Smooth muscle cell of the brain vasculature (primary cell): ENCODE data around the gene GRM1.
"Not testable (repeated sequence)": the region's sequence is repeated elsewhere in the genome, so short reads cannot be mapped to it uniquely, and the experiment has no call there.

ENCODE experiments used
- DNase-seq: peaks from one replicate; pipeline ENCODE4 v3.0.0-alpha.2; 2012; ENCODE audit warnings: low read depth, low spot score

The GRM1 gene

DNA sequence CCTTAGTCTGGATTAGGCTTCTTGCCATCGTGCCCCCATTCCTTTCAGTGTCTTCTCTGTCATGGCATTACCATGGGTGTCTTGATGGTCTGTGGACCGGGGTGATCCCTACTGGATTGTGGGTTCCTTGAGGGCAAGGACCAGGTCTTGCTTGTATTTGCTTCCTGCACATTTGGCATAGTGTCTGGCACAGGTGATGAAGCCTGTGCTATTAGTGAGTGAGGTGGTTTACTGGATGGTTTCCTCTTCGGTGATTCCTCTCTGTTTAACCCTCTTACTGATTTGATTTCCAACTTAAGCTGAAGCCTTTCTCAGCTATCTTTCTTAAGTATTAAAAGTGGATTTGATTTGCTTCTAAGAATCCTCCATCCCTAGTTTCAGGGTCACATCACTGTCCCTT lies 162.3 kb downstream of the GRM1 start:
- no peak for DNase-seq

DNA sequence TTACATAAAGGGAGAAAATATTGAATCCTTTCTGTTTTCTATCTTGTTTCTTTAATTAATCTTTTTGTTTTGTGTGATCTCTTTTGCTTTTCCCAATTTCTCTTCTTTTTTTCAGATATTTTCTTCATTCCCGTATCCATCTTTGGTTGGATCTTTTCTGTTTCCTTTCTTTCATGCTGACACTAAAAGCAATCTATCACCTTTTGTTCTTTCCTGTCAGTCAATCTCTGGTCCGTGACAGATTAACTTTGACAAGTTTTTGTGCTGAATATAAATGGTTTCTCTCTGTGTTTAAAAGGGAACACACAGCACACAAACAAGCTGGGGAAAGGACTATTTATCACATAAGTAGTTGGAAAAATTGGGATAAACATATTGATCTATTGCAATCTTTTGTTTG lies 162.8 kb downstream of the GRM1 start:
- DNase-seq = no peak

DNA sequence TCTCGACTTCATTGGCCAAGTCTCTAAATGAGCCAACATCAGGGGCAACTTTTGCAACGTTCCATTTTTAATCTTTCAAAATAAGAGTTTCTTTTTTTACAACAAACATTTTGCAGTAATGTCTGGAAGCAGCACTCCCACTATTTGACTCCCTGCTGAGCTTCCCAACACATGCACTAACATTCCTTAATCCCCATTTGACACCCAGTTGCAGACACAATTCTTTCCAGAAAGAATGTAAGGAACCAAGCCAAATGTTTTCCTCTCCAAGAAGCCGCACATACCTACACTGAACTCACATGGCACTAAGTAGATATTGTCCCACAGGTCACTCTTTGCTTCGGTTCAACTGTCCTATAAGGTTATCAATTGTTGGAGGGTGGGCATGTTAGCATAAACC lies 165.6 kb downstream of the GRM1 start:
- DNase-seq = no peak

DNA sequence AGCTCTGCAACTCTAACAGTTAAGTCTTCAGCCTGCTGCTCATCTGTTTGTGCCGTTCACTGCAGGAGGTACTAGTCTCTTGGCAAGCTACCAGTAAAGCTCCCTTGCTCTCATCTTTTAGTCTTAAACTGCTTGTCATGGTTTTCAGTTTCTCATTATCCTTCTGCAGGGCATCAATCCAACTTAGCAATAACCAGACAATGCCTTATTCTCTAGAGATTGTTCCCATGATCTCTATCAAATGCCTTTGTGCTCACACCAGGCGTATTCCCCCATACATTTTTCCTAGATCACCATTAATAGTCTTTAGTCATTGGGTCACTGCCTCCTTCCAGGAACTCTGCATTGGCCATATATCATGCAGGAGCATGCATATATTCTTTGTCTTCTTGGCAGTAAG lies 171.3 kb downstream of the GRM1 start:
- peak; percentile 4 for DNase-seq

DNA sequence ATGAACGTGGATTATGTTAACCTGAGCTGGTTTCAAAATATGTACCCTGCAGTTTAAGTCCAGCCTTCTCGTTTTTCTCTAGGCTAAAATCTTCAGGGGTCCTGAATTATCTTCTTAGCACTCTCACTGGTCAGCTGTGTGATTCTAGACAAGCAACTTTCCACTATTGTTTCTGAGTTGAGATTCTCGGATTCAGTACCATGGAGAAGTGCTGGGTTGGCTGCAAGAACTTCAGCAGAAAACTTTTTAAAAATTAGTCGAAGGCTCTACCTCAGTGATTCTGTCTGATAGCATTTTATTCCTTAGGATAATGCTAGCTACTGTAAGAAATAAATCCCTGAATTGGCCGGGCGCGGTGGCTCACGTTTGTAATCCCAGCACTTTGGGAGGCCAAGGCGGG lies 173.7 kb downstream of the GRM1 start:
- no peak for DNase-seq

DNA sequence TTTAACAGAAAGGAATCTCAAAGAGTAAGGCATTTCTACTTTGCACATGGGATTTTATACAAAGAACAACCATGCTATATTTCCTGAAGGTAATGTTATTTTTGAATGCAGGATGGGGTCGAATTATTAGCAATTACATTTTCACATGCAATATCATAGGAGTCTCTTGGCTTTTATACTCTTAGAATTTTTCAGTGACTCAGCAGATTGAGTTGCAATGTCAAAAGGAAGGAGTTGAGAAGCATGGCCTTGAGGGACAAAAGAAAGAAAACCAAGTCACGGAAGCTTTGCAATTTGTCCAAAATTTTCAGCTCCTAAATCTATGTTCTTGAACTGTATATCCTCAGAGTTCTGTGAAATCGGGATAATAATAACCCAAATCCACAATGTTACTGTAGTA lies 181.1 kb downstream of the GRM1 start:
- DNase-seq = no peak

DNA sequence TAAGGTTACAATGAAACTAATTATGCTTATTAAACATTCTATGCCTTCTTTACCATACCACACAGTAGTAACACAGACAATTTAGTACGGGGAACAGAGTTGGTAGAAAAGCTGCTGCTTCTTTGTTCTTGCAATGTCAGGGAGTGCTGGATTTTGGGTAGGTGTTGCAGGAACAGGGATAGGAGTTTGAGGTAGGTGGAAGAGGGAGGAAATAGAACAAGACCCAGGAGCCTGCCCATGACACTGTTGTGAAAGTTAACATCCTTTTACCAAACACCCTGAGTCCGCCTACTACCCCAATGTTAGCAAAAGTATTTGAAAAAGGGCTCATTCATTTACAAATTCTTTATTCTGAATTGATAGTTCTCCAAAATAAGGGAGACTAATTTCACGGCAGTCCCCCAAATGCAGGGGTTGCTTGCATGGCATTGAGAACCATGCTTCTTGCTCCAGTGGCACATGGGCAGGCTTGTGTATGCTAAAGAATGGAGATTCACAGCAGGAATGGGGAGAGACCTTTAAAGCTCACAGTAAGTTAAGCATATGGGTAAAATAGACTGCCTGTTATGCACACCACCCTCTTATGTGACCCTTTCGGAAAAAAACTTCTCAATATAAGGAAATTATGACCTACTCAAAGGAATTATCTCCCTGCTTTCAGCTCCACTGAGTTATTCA lies 181.7 kb downstream of the GRM1 start:
- no peak for DNase-seq

DNA sequence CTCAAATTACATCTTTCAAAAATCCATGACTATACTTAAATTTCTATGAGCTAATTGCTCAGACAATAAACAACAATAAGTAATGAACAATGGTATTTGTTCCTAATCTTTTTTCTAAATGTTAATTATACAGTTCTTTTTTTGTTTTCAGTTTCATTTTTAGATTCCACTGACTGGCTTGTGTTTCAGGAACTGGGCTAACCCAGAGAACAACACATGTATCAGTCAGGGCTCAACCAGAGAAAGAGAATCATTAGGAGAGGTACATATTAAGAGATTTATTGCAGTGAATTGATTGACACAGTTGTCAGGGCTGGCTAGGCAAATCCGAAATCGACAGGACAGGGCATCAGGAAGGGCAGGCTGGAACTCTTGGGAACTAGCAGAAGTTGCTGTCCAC lies 182.8 kb downstream of the GRM1 start:
- no peak for DNase-seq

DNA sequence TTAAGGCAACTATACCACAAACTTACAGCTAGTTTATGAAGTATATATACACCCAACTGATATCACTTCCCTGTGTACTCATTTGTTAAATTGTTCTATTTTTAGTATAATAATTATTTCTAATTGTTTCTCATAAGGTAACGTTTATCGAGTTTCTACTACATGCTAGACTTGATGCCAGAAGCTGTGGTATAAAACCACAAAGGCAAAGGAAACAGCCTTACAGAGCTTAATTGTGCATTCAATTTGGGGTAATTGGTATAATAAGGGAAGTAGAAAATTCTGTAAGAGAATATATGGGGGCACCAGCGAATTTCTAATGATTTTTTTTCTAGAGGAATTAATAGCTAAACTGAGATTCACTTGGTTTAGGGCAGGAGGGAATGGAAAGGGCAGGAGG lies 183.9 kb downstream of the GRM1 start:
- no peak for DNase-seq

DNA sequence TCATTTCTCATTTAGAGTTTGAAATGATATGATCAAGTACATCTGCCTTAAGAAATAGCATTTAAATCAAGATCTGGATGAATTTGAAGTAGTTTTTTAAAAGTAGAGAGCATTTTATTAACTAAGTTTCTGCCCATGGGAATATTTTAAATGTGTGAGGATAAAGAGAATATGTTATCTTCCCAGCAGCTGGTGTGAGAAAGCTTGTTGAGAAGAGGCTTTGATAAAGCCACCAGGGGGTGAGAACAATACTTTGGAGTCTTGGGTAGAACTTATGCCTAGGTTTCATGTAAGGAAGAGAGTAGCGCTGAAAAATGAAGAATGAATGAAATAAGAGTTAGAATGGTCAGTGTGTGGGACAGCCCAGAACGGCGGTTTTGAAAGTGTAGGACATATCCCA lies 190.2 kb downstream of the GRM1 start:
- DNase-seq = no peak

DNA sequence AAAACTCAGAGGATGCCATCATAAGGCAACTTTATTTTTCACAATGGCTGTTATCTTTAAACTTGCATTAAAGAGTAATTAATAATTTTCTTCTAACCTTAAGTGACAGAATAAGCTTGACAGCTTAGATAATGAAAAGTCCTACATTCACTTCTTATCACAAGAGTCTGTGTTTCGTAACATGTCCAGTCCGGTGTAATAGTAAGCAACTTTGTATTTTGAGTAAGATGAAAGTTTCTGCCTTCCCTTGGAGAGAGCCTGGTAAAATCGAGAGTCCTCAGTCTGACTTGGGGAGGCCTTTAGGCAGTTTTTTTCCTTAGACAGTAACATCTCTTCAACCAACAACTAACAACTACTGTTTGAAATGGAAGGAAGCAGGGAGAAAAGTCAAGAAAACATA lies 195.6 kb downstream of the GRM1 start:
- DNase-seq = no peak

DNA sequence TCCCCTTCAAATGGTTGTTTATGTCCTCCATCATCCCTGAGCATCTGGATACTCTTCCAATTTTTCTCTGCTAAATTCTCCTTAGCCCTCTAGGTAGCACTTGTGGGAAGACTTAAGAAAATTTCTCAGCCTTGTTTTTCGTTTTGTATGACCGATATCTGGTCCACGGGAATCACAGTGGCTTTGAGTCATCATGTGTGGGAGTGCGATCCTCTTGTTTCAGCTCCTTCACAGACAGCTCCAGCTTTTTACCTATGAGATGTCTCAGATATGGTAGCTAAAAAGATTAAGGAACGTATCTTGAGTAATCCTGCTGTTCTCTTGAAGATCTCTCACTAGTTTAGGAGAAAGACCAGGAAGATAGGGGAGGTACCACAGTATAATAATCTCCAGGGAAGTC lies 196.1 kb downstream of the GRM1 start:
- no peak for DNase-seq

DNA sequence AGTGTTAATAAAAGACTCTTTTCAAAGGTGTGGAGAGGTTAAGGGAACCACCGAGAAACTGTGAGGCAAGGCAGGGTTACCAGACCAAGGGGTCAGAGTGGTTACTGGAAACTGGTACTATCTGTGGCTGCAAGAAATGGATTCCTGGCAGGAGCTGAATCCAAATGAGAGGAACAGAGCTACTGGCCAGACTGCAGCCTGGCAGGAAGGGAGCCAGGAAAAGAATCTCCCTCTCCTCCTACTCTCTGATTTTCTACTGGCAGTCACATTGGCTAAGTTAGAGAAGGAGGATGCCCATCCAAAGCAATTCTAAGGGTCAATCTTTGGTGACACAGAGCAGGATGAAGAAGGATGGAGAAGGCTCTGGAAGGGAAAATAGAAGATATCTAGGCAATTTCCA lies 211.5 kb downstream of the GRM1 start:
- no peak for DNase-seq

DNA sequence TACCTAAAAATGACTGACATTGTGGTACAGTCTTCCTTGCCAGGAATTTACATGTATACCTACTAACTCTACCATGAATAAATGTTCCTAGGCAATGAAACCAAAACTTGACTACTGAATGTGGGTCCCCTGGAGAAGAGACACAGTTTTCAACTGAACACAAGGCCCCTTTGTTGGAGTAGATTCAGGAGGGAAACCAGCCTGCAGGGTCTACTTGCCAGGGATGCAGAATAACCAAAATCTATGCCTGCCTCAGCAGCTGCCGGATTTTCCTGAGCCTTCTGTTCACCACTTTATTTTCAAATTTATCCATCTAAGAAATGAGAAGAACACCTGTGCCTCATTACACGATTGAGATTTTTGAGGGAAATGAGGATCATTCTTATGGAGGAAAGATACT lies 211.9 kb downstream of the GRM1 start:
- DNase-seq = no peak

DNA sequence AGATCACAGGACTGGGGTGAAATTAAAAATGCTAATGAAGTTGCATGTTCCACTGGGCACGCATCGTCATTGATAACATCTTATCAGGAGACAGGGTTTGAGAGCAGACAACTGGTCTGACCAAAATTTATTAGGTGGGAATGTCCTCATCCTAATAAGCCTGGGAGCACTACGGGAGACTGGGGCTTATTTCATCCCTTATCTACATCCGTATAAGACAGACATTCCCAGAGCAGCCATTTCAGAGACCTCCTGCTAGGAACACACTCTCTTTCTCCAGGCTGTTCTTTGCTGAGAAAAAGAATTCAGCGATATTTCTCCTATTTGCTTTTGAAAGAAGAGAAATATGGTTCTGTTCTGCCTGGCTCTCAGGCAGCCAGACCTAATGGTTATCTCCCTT lies 214.8 kb downstream of the GRM1 start:
- DNase-seq = not testable (repeated sequence)

DNA sequence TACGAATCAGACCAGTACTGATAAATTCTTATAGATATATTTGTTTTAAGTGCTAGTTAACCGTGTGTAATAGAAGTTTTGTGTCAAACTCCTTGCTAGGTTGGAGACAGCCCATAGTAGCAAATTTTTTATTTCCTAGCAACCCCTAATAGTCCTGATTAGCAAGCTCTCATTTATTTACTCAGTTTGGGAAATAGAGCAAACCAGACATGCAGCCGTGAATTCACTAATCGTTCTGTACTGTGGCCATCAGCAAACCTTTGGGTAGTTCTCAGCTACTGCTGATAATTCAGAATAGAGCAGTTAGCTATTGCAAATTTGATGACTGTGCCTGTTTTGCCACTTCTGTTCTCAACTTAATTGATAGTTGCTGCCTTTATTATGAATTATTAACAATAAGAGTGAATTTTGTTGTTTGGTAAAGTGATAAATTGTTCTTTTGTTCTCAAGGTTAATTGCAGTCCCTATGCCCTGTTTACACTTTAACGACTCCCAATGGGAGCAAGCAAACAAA lies 215.8 kb downstream of the GRM1 start:
- DNase-seq = no peak

DNA sequence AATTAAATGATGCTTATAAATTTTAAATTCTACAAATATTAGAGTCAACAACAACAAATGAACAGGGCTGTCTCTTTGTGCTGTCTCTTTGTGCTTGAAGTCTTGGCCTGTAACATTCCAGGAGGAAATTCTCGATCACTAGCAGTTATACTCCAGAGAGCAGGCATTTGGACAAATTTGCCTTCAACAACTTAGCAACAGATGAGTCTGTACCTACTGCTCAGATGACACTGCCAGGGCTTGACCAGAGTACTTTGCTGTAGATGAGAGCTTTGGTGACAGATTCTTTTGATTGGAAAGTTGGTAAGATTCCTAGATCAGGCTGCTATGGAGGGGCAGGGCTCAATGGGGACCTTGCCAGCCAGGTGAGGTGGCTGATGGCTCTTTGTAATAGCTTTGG lies 217.2 kb downstream of the GRM1 start:
- no peak for DNase-seq

DNA sequence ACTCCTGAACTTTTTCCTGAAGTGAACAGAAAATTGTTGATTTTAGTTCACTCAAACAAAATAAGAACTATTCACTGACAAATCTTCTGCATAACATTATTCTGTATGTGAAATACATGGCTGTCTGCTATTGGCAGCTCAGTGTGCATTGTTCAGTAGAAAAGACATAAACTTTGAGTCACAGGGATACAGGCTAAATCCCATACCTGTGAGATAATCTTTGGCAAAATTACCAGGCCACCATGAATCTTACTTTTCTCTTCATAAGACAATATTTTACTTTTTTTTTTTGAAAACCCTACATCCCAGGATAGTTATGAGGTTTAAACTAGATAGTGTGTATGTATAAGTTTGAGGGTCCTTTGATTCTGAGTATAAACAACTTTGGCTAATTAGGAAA lies 224.8 kb downstream of the GRM1 start:
- no peak for DNase-seq

DNA sequence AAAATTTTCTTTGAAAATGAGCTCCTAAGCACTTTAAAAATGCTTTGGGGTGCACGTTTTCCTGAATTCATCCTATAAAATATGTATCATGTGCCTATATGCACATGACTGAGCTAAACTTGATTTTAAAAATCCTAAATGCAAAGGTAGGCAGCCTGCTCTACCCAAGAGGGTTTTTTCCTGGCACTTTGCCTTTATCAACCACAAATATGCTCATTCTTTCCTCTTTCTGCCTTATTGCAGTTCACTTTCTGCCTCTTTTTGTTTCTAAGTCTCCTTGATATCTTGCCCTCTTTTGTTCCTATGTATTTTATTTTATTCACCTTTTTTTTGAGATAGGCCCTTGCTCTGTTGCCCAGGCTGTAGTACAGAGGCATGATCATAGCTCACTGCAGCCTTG lies 229.3 kb downstream of the GRM1 start:
- no peak for DNase-seq

DNA sequence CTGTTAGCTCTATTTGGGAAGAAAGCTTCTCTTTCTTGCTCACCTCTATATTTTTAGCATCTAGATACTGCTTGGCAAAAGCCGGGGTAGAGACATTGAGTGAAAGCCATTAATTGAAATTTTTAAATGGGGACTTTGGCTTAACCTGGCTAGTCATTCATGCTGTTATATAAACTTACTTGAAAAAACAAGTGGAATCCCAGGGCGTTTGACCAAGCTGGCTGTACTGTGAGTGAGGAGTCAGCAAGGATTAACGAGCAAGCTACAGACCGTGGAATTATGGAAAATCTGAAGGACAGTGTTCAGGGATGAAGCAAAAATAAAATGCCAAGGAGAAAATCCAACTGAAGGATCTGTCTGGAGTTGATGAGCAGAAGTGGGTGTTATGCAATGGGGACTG lies 232.0 kb downstream of the GRM1 start:
- no peak for DNase-seq

DNA sequence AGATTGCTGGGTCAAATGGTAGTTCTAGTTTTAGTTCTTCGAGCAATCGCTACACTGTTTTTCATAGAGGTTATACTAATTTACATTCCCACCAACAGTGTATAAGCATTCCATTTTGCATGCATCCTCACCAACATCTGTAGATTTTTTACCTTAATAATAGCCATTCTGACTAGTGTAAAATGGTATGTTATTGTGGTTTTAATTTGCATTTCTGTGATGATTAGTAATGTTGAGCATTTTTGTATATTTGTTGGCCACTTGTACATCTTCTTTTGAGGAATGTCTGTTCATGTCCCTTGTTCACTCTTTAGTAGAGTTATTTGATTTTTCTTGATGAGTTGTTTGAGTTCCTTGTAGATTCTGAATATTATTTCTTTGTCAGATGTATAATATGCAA lies 236.2 kb downstream of the GRM1 start:
- DNase-seq = no peak

DNA sequence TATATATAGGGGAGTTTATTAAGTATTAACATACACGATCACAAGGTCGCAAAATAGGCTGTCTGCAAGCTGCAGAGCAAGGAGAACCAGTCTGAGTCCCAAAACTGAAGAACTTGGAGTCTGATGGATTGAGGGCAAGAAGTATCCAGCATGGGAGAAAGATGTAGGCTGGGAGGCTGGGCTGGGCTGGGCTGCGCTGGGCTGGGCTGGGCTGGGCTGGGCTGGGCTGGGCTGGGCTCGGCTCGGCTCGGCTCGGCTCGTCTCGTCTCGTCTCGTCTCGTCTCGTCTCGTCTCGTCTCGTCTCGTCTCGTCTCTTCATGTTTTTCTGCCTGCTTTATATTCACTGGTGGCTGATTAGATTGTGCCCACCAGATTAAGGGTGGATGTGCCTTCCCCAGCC lies 238.6 kb downstream of the GRM1 start:
- DNase-seq = no peak

DNA sequence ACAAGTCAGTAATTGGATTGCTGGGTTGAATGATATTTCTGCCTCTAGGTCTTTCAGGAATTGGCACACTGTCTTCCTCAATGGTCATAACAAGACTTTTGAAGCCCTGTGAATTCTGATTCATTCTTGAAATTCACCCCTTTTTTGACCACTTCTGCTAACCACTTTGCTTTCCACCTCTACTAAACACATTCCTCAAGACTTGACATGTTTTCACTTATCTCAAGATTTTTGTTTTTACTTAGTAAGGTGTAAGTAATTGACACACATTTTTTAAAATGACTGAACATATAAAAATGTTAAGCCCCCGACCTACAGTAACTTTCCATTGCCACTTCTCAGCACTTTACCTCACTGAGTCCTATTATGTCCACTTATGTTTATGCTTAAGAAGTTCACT lies 239.1 kb downstream of the GRM1 start:
- DNase-seq = no peak

DNA sequence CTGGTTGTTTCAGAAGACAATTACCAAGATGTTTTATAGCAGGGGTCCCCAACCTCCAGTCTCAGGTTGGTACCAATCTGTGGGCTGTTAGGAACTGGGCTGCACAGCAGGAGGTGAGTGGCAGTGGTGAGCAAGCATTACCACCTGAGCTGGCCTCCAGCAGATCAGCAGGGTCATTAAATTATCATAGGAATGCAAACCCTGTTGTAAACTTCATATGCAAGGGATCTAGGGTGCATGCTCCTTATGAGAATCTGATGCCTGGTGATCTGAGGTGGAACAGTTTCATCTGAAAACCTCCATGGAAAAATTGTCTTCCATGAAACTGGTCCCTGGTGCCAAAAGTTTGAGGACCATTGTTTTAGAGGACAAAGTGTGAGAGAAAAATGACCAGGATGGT lies 240.6 kb downstream of the GRM1 start:
- no peak for DNase-seq
